ENCODE data around the gene USP49. TPM values are rescaled to one million over a fixed set of nuclear protein-coding genes. Genes with fewer than 3 reads are reported as not detected.
"Not testable (repeated sequence)": the region's sequence is repeated elsewhere in the genome, so short reads cannot be mapped to it uniquely, and the experiment has no call there.

Gene USP49
- total and polyA plus RNA-seq, 5 donors: 1.5 to 2.6 (median 2.0) TPM

DNA sequence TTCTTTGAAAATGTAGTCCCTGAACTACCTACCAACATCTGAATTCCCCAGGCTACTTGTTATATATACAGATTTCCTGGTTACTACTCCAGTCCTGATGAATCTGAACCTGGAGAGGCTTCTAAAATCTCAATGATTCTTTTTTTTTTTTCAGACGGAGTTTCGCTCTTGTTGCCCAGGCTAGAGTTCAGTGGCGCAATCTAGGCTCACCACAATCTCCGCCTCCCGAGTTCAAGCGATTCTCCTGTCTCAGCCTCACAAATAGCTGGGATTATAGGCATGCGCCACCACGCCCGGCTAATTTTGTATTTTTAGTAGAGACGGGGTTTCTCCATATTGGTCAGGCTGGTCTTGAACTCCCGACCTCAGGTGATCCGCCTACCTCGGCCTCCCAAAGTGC lies 83.2 kb downstream of the USP49 start:
- intact Hi-C loops (cut with DNase I): not testable (repeated sequence)

GRCh38 chr6:41811095-41811494 lies 84.1 kb downstream of the USP49 start:
- Histone ChIP-seq H3K27me3 (ENCODE audit: control insufficient read depth, insufficient read depth) (no peaks in the 10 kb centered on the region), H3K27ac (ENCODE audit: low read length) (no peak overlapping the region), H3K4me1 (ENCODE audit: control insufficient read depth, insufficient read depth, low read length) (peaks cover 2% of the 10 kb centered on the region), H3K9me3 (ENCODE audit: control insufficient read depth, low read length) (no peaks in the 10 kb centered on the region), H3K4me3 (ENCODE audit: low read length) (no peak overlapping the region)
- ATAC-seq (no peak), DNase-seq (no peak)
- WGBS: 96% methylated on average over 3 of the region's 3 CpGs
- intact Hi-C loops (cut with DNase I): no loop called here

More for the DNA sequence above, 83.2 kb downstream of the USP49 start:
- not testable (repeated sequence) for H3K27ac ChIP-seq (ENCODE audit: low read length); H3K27me3 ChIP-seq (ENCODE audit: control insufficient read depth, insufficient read depth); ATAC-seq; H3K4me3 ChIP-seq (ENCODE audit: low read length); H3K9me3 ChIP-seq (ENCODE audit: control insufficient read depth, low read length); DNase-seq; H3K4me1 ChIP-seq (ENCODE audit: control insufficient read depth, insufficient read depth, low read length)
- WGBS: 96% methylated on average over 13 of the region's 13 CpGs

DNA sequence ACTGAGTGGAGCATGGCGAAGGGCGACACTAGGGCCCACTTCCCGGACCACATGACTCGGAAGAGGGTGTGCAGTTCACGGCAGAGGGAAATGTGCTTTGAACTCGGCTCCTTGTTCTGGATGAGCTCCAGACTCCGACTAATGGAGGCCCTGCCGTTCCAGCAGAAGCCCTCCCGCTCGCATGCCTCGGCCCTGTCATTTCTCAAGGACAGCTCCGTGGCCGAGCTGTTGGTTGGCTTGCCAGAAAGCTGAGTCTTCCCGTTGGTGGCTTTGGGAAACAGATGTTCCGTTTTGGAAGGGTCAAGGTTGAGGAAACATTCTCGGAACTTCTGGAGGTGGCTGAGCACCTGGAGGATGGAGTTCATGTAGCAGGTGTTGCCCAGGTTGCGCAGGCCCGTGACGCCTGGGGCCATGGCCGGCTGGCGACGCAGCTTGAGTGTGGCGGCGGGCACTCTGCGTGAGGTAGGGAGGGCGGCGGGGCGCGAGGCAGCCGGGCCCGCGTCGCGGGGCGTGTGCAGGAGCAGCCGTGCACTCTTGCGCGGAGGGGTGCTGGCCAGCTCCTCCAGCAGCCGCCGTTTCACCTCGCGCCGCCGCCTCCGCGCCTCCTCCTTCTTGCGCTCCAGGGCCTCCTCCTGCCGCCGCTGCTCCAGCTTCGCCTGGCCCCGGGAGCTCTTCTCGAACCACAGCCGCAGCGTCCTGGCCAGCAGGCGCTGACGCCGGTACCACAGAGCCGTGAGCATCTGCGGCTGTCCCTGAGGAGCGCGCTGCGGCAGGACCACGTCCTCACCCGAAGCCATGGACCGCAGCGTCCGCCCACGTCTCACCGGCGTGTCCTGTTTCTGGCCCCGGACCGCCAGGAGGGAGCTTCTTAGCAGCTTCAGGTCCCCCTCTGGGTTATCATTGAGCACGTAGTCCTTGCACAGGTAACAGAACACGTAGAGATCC lies 89.1 kb downstream of the USP49 start:
- Histone ChIP-seq H3K9me3 (ENCODE audit: control insufficient read depth, low read length) (no peaks in the 10 kb centered on the region), H3K27ac (ENCODE audit: low read length) (no peak overlapping the region), H3K27me3 (ENCODE audit: control insufficient read depth, insufficient read depth) (no peaks in the 10 kb centered on the region), H3K4me1 (ENCODE audit: control insufficient read depth, insufficient read depth, low read length) (no peaks in the 10 kb centered on the region), H3K4me3 (ENCODE audit: low read length) (no peak overlapping the region)
- peak in 1 of 2 donors; percentile 51 for ATAC-seq
- no peak for DNase-seq
- WGBS: 93% methylated on average over 74 of the region's 74 CpGs
- intact Hi-C loops (cut with DNase I): no loop called here

DNA sequence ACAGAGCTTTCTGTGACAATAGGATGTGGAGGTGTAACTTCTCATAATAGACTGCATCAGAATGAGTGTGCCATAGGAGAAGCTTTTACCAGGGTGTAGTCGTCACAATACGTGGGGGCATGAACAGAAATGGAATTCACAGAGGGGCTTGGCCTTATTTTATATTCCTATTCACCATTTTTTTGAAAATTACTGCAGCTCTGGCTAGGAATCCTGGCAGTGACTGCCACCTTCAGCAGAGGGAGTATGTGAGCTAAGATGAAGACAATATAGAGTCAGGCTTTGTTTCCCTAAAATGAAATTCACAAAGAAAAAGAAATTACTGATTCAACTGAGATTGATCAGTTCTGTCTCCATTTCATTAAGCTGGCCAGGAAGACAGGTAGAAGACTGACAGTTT lies 93.8 kb downstream of the USP49 start:
- WGBS: 76% methylated on average over 2 of the region's 2 CpGs
- intact Hi-C loops (cut with DNase I): no loop called here
- no peak overlapping the region for H3K27ac ChIP-seq (ENCODE audit: low read length)
- no peaks in the 10 kb centered on the region for H3K27me3 ChIP-seq (ENCODE audit: control insufficient read depth, insufficient read depth)
- H3K4me3 ChIP-seq (ENCODE audit: low read length): no peak overlapping the region
- no peaks in the 10 kb centered on the region for H3K4me1 ChIP-seq (ENCODE audit: control insufficient read depth, insufficient read depth, low read length)
- H3K9me3 ChIP-seq (ENCODE audit: control insufficient read depth, low read length): no peaks in the 10 kb centered on the region
- ATAC-seq: no peak
- no peak for DNase-seq

GRCh38 chr6:41799559-41799911 lies 95.6 kb downstream of the USP49 start:
- intact Hi-C loops (cut with DNase I): loop anchor here in 1 of 4 donors (10.0 kb wide), 1 partner anchor 135 kb away; no protein-coding TSS in a partner anchor

GRCh38 chr6:41798901-41799558 lies 96.1 kb downstream of the USP49 start:
- Histone ChIP-seq H3K4me3 (ENCODE audit: low read length) (no peak overlapping the region), H3K27me3 (ENCODE audit: control insufficient read depth, insufficient read depth) (no peaks in the 10 kb centered on the region), H3K9me3 (ENCODE audit: control insufficient read depth, low read length) (no peaks in the 10 kb centered on the region), H3K4me1 (ENCODE audit: control insufficient read depth, insufficient read depth, low read length) (no peaks in the 10 kb centered on the region), H3K27ac (ENCODE audit: low read length) (no peak overlapping the region)
- intact Hi-C loops (cut with DNase I): loop anchor here in 1 of 4 donors (10.0 kb wide), 1 partner anchor 136 kb away; no protein-coding TSS in a partner anchor
- ATAC-seq (no peak), DNase-seq (no peak)
- 97% methylated on average over 7 of the region's 7 CpGs for WGBS

More at GRCh38 chr6:41799559-41799911, 95.6 kb downstream of the USP49 start:
- Histone ChIP-seq H3K27me3 (ENCODE audit: control insufficient read depth, insufficient read depth) (no peaks in the 10 kb centered on the region), H3K4me3 (ENCODE audit: low read length) (no peak overlapping the region), H3K9me3 (ENCODE audit: control insufficient read depth, low read length) (no peaks in the 10 kb centered on the region), H3K27ac (ENCODE audit: low read length) (no peak overlapping the region), H3K4me1 (ENCODE audit: control insufficient read depth, insufficient read depth, low read length) (no peaks in the 10 kb centered on the region)
- 90% methylated on average over 2 of the region's 2 CpGs for WGBS
- ATAC-seq: no peak
- no peak for DNase-seq

DNA sequence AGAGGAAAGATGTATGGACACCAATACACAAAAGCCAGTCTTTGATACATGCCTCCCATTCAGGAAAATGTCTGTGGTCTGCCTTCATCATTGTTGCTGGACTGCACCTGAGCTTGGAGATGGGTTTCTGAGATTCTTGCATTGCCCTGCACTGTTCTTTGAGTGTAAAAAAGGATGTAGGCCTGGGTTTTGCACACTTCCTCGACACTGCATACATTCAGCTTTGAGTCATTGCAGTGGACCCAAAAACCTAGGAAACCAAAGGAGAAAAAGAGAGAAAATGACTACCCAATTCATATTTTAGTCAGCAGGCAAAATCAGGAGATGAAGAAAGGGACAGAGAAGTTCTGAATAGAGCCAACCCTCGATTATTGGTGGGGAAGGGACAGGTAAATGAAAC lies 98.7 kb downstream of the USP49 start:
- H3K9me3 ChIP-seq (ENCODE audit: control insufficient read depth, low read length): no peaks in the 10 kb centered on the region
- intact Hi-C loops (cut with DNase I): loop anchor here in 1 of 4 donors (10.0 kb wide), 1 partner anchor 138 kb away; no protein-coding TSS in a partner anchor
- WGBS: 91% methylated on average over 2 of the region's 2 CpGs
- no peak overlapping the region for H3K27ac ChIP-seq (ENCODE audit: low read length)
- DNase-seq (no peak), ATAC-seq (no peak)
- peaks cover 2% of the 10 kb centered on the region for H3K4me1 ChIP-seq (ENCODE audit: control insufficient read depth, insufficient read depth, low read length)
- H3K27me3 ChIP-seq (ENCODE audit: control insufficient read depth, insufficient read depth): no peaks in the 10 kb centered on the region
- H3K4me3 ChIP-seq (ENCODE audit: low read length): no peak overlapping the region

DNA sequence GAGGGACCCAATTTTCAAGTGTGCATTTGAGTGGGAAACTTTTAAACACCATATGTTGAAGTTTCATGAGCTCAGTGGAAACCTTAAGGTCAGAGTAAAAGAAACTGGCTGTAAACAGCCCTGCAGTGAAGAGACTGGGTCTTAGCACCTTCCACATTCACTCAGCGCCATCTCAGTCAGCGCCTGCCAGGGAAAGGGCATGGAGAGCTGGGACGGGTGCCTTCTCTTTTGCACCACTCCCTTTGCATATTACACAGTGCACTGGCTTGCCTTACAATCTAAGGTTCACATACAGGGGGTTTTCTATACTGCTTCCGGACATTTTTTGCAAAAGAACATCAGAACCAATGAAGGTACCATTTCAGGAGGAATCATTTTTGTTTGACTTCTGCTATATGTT lies 103.2 kb downstream of the USP49 start:
- no peak overlapping the region for H3K27ac ChIP-seq (ENCODE audit: low read length)
- WGBS: 74% methylated on average over 4 of the region's 4 CpGs
- DNase-seq: no peak

DNA sequence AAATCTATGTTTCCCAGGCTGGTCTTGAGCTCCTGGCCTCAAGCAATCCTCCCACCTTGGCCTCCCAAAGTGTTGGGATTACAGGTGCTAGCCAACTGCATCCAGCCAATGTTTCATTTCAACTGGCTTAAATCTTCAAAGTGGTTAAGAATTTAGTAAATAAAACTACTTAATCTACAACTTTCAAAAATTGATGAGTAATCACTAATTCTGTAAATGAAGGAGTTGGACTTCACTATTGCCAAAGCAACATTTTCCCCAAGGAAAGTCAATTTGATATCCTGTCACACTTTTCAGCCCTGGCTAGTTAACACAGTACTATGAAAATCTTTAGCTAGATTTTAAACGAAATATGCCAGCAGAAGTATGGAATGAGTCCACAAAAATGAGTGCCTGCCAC lies 103.9 kb downstream of the USP49 start:
- intact Hi-C loops (cut with DNase I): loop anchor here in 1 of 4 donors (10.0 kb wide), 1 partner anchor 143 kb away; no protein-coding TSS in a partner anchor
- 74% methylated on average over 1 of the region's 1 CpG for WGBS
- Histone ChIP-seq H3K4me3 (ENCODE audit: low read length) (no peak overlapping the region), H3K4me1 (ENCODE audit: control insufficient read depth, insufficient read depth, low read length) (peaks cover 2% of the 10 kb centered on the region), H3K27me3 (ENCODE audit: control insufficient read depth, insufficient read depth) (no peaks in the 10 kb centered on the region), H3K9me3 (ENCODE audit: control insufficient read depth, low read length) (no peaks in the 10 kb centered on the region), H3K27ac (ENCODE audit: low read length) (no peak overlapping the region)
- no peak for DNase-seq
- no peak for ATAC-seq

More for the DNA sequence above, 103.2 kb downstream of the USP49 start:
- peaks cover 2% of the 10 kb centered on the region for H3K4me1 ChIP-seq (ENCODE audit: control insufficient read depth, insufficient read depth, low read length)
- no peaks in the 10 kb centered on the region for H3K9me3 ChIP-seq (ENCODE audit: control insufficient read depth, low read length)
- H3K27me3 ChIP-seq (ENCODE audit: control insufficient read depth, insufficient read depth): no peaks in the 10 kb centered on the region
- ATAC-seq: no peak
- no peak overlapping the region for H3K4me3 ChIP-seq (ENCODE audit: low read length)
- intact Hi-C loops (cut with DNase I): loop anchor here in 1 of 4 donors (10.0 kb wide), 1 partner anchor 143 kb away; no protein-coding TSS in a partner anchor

- Histone ChIP-seq H3K27me3 (ENCODE audit: control insufficient read depth, insufficient read depth) (no peaks in the 10 kb centered on the region), H3K9me3 (ENCODE audit: control insufficient read depth, low read length) (no peaks in the 10 kb centered on the region), H3K4me1 (ENCODE audit: control insufficient read depth, insufficient read depth, low read length) (peaks cover 2% of the 10 kb centered on the region), H3K27ac (ENCODE audit: low read length) (no peak overlapping the region), H3K4me3 (ENCODE audit: low read length) (no peak overlapping the region)
- ATAC-seq: no peak
- DNase-seq: no peak
- intact Hi-C loops (cut with DNase I): loop anchor here in 1 of 4 donors (10.0 kb wide), 1 partner anchor 145 kb away; no protein-coding TSS in a partner anchor
- 96% methylated on average over 1 of the region's 1 CpG for WGBS
These were observed 105.1 kb downstream of the USP49 start for GRCh38 chr6:41790045-41790444.

GRCh38 chr6:41789390-41789724 lies 105.8 kb downstream of the USP49 start:
- WGBS: 71% methylated on average over 3 of the region's 3 CpGs
- no peak overlapping the region for H3K4me3 ChIP-seq (ENCODE audit: low read length)
- ATAC-seq (no peak), DNase-seq (no peak)
- peaks cover 2% of the 10 kb centered on the region for H3K4me1 ChIP-seq (ENCODE audit: control insufficient read depth, insufficient read depth, low read length)
- H3K27ac ChIP-seq (ENCODE audit: low read length): no peak overlapping the region
- no peaks in the 10 kb centered on the region for H3K9me3 ChIP-seq (ENCODE audit: control insufficient read depth, low read length)
- no peaks in the 10 kb centered on the region for H3K27me3 ChIP-seq (ENCODE audit: control insufficient read depth, insufficient read depth)
- intact Hi-C loops (cut with DNase I): loop anchor here in 3 of 4 donors (10.0 kb wide), 2 partner anchors 135 to 145 kb away; partner anchors contain the start of genes BYSL (in 1 of the 3) and MED20 (in 1 of the 3)
